ENCODE results near the gene SIK3.

Gene SIK3

DNA sequence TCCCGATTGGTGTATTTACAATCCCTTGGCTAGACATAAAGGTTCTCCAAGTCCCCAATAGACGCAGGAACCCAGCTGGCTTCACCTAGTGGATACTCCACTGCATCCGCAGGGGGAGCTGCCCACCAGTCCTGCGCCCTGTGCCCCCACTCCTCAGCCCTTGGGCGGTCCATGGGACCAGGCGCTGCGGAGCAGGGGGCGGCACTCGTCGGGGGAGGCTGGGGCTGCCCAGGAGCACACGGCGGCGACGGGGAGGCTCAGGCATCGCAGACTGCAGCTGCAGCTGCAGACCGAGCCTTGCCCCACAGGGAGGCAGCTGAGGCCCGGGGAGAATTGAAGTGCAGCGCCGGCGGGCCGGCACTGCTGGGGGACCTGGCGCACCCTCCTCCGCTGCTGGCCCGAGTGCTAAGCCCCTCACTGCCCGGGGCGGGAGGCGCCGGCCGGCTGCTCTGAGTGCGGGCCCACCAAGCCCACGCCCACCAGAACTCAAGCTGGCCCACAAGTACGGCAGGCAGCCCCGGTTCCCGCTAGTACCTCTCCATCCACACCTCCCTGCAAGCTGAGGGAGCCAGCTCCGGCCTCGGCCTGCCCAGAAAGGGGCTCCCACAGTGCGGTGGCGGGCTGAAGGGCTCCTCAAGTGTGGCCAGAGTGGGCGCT lies 12.2 kb upstream of the SIK3 start:
- Histone ChIP-seq H3K27ac (ENCODE audit: low read length) (no peak overlapping the region), H3K9me3 (ENCODE audit: control insufficient read depth, insufficient read depth, low read length) (no peaks in the 10 kb centered on the region), H3K27me3 (ENCODE audit: control insufficient read depth, insufficient read depth, low read length) (no peaks in the 10 kb centered on the region), H3K36me3 (ENCODE audit: control insufficient read depth, insufficient read depth, low read length) (no peaks in the 10 kb centered on the region), H3K4me3 (ENCODE audit: low read length) (no peak overlapping the region; the same call in 1 of the 2 replicates), H3K4me1 (ENCODE audit: control insufficient read depth, insufficient read depth, low read length) (no peaks in the 10 kb centered on the region; the same call in 1 of the 2 replicates)
- DNase-seq (ENCODE audit: low read depth, low spot score): no peak
- no CpG with 5 or more reads among the region's 39 CpGs for WGBS (ENCODE audit: insufficient coverage, insufficient read length)

DNA sequence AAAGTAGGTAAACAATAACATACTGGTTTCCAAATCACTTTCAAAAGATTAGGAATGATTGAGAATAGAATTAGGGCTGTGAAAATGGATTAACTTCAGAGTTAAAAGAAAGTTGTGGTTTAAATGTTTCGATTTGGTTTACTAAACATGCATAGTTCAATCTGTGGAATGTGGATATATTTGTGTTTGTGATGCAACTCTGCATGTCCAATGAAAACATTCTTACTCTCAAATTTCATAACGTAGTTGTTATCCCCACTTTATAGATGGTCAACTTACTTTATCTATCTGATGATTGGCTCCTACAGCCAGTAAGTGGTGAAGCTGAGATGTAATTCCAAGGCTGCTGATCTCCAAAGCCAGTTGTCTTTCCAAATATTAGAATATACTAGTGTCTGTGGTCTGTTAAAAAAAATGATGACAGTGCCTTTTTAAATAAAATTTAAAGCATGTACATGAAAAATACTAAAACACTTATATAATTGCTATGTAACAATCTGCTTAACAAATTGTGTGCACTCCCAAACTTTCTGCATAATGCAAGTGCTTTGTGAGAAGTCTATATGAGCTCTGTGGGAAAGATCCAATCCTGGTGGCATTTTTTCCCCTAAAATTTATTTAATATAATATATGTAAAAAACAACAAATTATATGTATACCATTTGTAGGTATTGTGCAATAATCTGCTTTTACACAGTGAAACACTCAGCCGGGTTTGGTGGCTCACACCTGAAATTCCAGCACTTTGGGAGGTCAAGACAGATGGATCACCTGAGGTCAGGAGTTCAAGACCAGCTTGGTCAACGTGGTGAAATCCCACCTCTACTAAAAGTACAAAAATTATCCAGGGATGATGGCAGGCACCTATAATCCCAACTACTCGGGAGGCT lies 9.7 kb upstream of the SIK3 start:
- Histone ChIP-seq H3K4me3 (ENCODE audit: low read length) (no peak overlapping the region), H3K27ac (ENCODE audit: low read length) (no peak overlapping the region), H3K36me3 (ENCODE audit: control insufficient read depth, insufficient read depth, low read length) (no peaks in the 10 kb centered on the region), H3K9me3 (ENCODE audit: control insufficient read depth, insufficient read depth, low read length) (no peaks in the 10 kb centered on the region), H3K27me3 (ENCODE audit: control insufficient read depth, insufficient read depth, low read length) (no peaks in the 10 kb centered on the region), H3K4me1 (ENCODE audit: control insufficient read depth, insufficient read depth, low read length) (no peaks in the 10 kb centered on the region; the same call in 1 of the 2 replicates)
- WGBS (ENCODE audit: insufficient coverage, insufficient read length): 100% methylated on average over 1 of the region's 5 CpGs
- DNase-seq (ENCODE audit: low read depth, low spot score): no peak

DNA sequence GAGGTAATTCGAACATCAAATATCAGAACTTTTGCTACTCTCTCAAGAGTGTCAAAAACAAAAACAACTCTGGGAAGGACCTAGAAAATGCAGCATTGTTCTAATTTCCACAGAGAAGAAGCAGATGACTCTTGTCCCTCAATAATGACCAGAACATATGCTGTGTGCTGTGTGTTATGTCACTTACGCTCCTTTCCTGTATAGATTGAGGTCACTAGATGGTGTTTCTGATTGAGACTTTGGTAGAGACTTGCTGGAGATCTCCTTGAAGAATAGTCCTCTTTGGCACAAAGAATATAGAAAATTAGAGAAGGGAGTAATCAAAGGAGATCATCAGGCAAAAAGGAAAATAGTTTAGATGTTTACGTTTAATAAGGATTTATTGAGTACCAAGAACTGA lies 2.3 kb upstream of the SIK3 start:
- no peak overlapping the region for H3K4me3 ChIP-seq (ENCODE audit: low read length)
- WGBS (ENCODE audit: insufficient coverage, insufficient read length): 100% methylated on average over 1 of the region's 3 CpGs
- no peak overlapping the region for H3K27ac ChIP-seq (ENCODE audit: low read length)
- no peaks in the 10 kb centered on the region for H3K4me1 ChIP-seq (ENCODE audit: control insufficient read depth, insufficient read depth, low read length)
- no peaks in the 10 kb centered on the region for H3K9me3 ChIP-seq (ENCODE audit: control insufficient read depth, insufficient read depth, low read length)
- DNase-seq (ENCODE audit: low read depth, low spot score): no peak
- no peaks in the 10 kb centered on the region for H3K27me3 ChIP-seq (ENCODE audit: control insufficient read depth, insufficient read depth, low read length)
- H3K36me3 ChIP-seq (ENCODE audit: control insufficient read depth, insufficient read depth, low read length): no peaks in the 10 kb centered on the region

DNA sequence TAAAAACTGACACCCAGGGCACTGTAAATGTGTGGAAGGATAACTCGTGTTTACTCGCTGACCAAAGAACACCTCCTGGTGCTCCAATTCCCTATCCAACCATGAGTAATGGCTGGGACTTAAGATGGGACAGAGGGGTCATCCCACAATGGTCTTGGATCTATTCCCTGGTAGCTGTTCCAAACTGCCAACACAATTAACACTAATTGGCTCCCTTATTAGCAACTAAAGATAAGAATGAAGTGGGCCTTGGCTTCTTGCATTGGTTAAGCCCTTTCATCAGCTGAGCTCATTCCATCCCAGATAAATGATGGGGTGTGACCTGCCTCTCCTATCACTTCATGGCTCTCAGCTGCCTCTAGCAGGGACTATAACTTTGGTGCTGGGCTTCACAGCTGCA lies 1.5 kb upstream of the SIK3 start:
- Histone ChIP-seq H3K36me3 (ENCODE audit: control insufficient read depth, insufficient read depth, low read length) (no peaks in the 10 kb centered on the region), H3K4me1 (ENCODE audit: control insufficient read depth, insufficient read depth, low read length) (no peaks in the 10 kb centered on the region), H3K27me3 (ENCODE audit: control insufficient read depth, insufficient read depth, low read length) (no peaks in the 10 kb centered on the region), H3K4me3 (ENCODE audit: low read length) (no peak overlapping the region), H3K27ac (ENCODE audit: low read length) (no peak overlapping the region), H3K9me3 (ENCODE audit: control insufficient read depth, insufficient read depth, low read length) (no peaks in the 10 kb centered on the region)
- DNase-seq (ENCODE audit: low read depth, low spot score): no peak
- no CpG with 5 or more reads among the region's 2 CpGs for WGBS (ENCODE audit: insufficient coverage, insufficient read length)

DNA sequence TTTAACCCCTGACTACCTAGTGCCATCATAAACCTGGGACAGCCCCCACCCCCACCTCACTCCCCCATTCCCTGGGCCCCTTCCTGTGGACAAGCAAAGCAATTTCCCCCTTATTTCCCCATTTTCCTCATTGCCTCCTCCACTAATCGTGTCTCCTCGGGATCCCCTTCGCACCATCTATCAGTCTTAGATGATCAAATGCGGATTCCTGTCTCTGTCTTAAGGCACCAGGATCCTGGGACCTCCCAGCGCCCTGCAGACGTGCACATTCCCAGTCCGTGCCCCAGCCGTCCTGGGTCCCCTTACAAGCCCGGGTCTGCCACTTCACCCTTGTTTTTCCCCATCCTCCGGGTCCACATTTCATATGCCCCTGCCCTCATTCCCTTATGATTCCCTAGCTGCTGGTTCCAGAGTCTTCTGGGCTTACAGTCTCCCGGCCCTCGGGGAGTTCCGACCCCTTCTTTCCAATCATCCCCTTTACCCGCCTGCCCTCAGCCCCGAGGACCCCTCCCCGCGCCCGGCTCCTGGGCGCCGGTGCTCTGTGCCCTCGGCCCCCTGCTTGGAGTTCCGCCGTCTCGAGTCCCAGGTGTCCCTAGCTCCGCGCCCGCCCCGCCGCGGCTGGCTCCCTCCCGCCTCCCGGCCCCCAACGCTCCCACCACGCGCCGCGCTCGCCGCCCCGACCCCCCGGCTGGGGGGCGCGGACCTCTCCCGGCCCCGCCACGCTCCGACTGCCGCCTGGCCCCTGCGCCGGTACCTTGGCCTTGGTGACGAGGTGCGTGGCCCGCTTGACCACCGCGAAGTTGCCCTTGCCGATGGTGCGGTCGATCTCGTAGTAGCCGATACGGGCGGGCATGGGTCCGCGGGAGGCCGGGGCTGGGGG lies 599 bp downstream of the SIK3 start:
- no peaks in the 10 kb centered on the region for H3K36me3 ChIP-seq (ENCODE audit: control insufficient read depth, insufficient read depth, low read length)
- H3K9me3 ChIP-seq (ENCODE audit: control insufficient read depth, insufficient read depth, low read length): no peaks in the 10 kb centered on the region
- peak overlapping the region; percentile 100 for H3K4me3 ChIP-seq (ENCODE audit: low read length)
- H3K4me1 ChIP-seq (ENCODE audit: control insufficient read depth, insufficient read depth, low read length): no peaks in the 10 kb centered on the region
- no CpG with 5 or more reads among the region's 65 CpGs for WGBS (ENCODE audit: insufficient coverage, insufficient read length)
- H3K27ac ChIP-seq (ENCODE audit: low read length): no peak overlapping the region
- no peak for DNase-seq (ENCODE audit: low read depth, low spot score)
- H3K27me3 ChIP-seq (ENCODE audit: control insufficient read depth, insufficient read depth, low read length): no peaks in the 10 kb centered on the region

DNA sequence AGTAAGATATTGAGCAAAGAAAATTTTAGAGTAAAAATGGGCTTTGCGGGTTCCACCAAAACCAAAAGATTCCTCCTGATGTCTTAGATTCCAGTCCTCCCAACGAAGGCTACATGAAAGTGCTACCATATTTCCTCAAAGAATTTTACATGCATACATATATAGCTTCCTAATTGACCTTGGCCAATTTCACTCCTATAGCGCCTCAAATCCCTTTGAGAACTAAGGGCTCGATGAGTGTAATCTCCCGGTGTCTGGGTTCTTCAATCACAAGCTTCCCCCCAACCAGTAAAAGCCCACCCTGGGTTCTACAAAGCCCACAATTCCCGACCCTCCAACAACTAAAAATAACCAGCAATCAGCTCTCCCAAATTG lies 1.2 kb downstream of the SIK3 start:
- Histone ChIP-seq H3K36me3 (ENCODE audit: control insufficient read depth, insufficient read depth, low read length) (no peaks in the 10 kb centered on the region), H3K4me3 (ENCODE audit: low read length) (peak overlapping the region; percentile 100; the same call in 1 of the 2 replicates), H3K4me1 (ENCODE audit: control insufficient read depth, insufficient read depth, low read length) (no peaks in the 10 kb centered on the region), H3K27me3 (ENCODE audit: control insufficient read depth, insufficient read depth, low read length) (no peaks in the 10 kb centered on the region), H3K27ac (ENCODE audit: low read length) (no peak overlapping the region), H3K9me3 (ENCODE audit: control insufficient read depth, insufficient read depth, low read length) (no peaks in the 10 kb centered on the region)
- whole genome bisulfite sequencing (ENCODE audit: insufficient coverage, insufficient read length): no CpG with 5 or more reads among the region's 6 CpGs
- no peak for DNase-seq (ENCODE audit: low read depth, low spot score)

DNA sequence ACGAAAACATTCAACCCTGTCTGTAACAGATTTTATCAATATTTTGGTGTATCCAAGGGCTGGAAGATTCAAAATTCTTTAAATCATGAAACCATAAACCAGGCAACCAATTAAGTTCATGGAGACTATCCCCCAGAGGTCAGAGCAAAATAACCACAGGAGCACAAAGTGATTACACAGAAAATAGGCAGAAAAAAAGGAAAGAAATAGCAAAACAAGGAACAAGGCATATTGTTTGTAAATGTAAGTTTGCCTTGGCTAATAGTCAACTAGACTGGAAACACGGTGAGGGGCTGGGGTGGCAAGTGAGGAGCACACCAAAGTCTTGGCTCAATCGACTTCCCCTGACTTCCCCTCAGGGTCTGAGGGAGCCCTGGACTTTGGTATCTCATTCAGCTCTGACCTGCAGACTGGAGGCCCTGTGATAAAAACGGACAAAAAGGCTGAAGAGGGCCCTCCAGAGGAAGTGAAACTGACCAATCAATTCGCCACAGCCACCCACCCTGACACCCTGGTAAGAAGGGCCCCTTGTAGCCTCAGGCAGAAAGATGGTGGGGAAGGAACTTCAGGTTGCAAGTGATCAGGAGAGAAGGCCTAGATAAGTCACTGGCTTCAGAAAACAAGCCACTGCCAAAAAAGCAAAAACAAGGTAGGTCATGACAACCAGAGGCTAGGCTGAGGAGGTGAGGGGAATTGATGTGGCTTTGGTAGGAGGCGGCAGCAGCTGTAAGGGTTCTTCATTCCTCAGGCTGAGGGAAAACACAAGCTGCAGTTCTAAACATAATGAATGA lies 1.8 kb downstream of the SIK3 start:
- Histone ChIP-seq H3K4me3 (ENCODE audit: low read length) (no peak overlapping the region), H3K4me1 (ENCODE audit: control insufficient read depth, insufficient read depth, low read length) (no peaks in the 10 kb centered on the region), H3K27ac (ENCODE audit: low read length) (no peak overlapping the region), H3K36me3 (ENCODE audit: control insufficient read depth, insufficient read depth, low read length) (no peaks in the 10 kb centered on the region), H3K9me3 (ENCODE audit: control insufficient read depth, insufficient read depth, low read length) (no peaks in the 10 kb centered on the region), H3K27me3 (ENCODE audit: control insufficient read depth, insufficient read depth, low read length) (no peaks in the 10 kb centered on the region)
- no peak for DNase-seq (ENCODE audit: low read depth, low spot score)
- no CpG with 5 or more reads among the region's 6 CpGs for WGBS (ENCODE audit: insufficient coverage, insufficient read length)

DNA sequence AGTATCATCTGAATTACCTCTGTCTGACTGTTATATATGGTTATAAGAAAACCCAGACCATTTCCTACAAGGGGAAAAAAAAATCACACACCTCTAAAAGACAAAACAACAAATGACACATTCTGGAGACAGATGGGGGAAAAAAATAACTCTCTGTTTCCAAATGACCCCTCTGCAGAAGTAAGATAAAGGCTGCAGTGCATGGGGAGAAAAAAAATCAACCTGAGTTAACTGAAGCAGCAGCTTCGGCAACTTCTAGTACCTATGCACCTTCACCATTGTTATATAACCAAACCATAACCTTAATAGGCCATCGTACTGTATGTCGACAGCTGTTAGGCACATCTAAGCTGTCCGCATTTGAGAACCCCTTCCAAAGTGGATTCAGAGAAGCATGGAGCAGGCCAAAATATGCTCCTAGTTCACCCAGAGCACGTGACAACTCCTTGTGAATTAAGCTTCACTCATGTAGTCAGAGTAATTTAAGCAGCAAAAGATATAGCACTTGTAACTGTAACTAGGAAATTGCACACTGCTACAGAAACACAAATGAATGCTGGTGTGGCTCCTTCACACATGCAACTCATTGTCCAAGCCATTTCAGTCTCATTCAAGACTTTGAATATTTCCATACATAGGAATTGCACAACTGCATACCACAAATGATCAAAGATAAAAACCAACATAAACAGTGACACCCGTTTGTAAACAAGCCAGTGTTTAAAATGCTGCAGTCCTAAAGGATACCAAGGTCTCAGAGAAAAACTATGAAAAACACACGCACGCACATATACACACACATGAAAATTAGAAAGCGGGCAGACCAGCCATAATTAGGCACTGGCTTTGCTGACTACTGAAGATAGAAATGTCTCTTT lies 2.7 kb downstream of the SIK3 start:
- no CpG with 5 or more reads among the region's 9 CpGs for WGBS (ENCODE audit: insufficient coverage, insufficient read length)
- DNase-seq (ENCODE audit: low read depth, low spot score): no peak

DNA sequence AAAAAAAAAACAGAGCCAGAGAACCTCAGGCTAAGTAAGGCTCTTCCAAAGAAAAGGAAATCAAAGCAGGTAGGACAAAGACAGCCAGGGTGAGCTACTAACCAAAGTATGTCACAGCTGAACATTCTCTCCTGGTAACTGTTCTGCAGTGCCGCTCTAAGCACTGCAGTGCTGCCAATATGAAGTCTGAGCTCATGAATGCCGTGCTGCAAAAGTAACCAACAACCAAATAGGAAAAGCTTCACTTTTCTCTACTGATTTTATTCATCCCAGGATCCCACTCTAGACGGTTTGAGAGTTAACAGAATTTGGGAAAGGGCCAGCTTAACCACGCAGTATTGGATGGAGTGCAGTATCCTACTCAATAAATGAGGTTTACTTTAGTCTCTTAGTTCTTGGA lies 3.5 kb downstream of the SIK3 start:
- H3K27ac ChIP-seq (ENCODE audit: low read length): no peak overlapping the region
- H3K4me3 ChIP-seq (ENCODE audit: low read length): no peak overlapping the region
- no peaks in the 10 kb centered on the region for H3K4me1 ChIP-seq (ENCODE audit: control insufficient read depth, insufficient read depth, low read length)
- DNase-seq (ENCODE audit: low read depth, low spot score): no peak
- no CpG with 5 or more reads among the region's 4 CpGs for WGBS (ENCODE audit: insufficient coverage, insufficient read length)
- H3K36me3 ChIP-seq (ENCODE audit: control insufficient read depth, insufficient read depth, low read length): no peaks in the 10 kb centered on the region
- no peaks in the 10 kb centered on the region for H3K27me3 ChIP-seq (ENCODE audit: control insufficient read depth, insufficient read depth, low read length)
- H3K9me3 ChIP-seq (ENCODE audit: control insufficient read depth, insufficient read depth, low read length): no peaks in the 10 kb centered on the region

More for the DNA sequence above, 2.7 kb downstream of the SIK3 start:
- no peak overlapping the region for H3K4me3 ChIP-seq (ENCODE audit: low read length)
- no peaks in the 10 kb centered on the region for H3K27me3 ChIP-seq (ENCODE audit: control insufficient read depth, insufficient read depth, low read length)
- no peaks in the 10 kb centered on the region for H3K9me3 ChIP-seq (ENCODE audit: control insufficient read depth, insufficient read depth, low read length)
- H3K36me3 ChIP-seq (ENCODE audit: control insufficient read depth, insufficient read depth, low read length): no peaks in the 10 kb centered on the region
- no peak overlapping the region for H3K27ac ChIP-seq (ENCODE audit: low read length)
- H3K4me1 ChIP-seq (ENCODE audit: control insufficient read depth, insufficient read depth, low read length): no peaks in the 10 kb centered on the region
